Adrenal gland (tissue), 12 donors: ENCODE data around the gene ZNF775. TPM values are rescaled to one million over a fixed set of nuclear protein-coding genes. Genes with fewer than 3 reads are reported as not detected.

ENCODE experiments used
- DNase-seq, 7 donors: peaks; one replicate each; pipeline ENCODE4 v3.0.0-alpha.2; 2019 to 2020
- H3K27ac ChIP-seq, 5 donors: fragments of 200-600 bp; sonication (generic) in 4 of 5; 1 replicate in 3 of 5; 2 replicates in 2 of 5; pipeline versions ENCODE4 v1.5.1 to v1.8.0; 2016 to 2020; ENCODE audit warnings: mild to moderate bottlenecking in 1 of 5
- H3K27me3 ChIP-seq: fragments of 200-600 bp; 2 replicates; pipeline ENCODE4 v1.8.0; 2021
- H3K36me3 ChIP-seq, 2 donors: fragments of 200-600 bp; replicated peaks in 1 of 2; 1 replicate in 1 of 2; 2 replicates in 1 of 2; pipeline versions ENCODE4 v1.5.1 to v1.8.0; 2018 to 2022
- H3K4me1 ChIP-seq, 2 donors: fragments of 200-600 bp; replicated peaks in 1 of 2; 1 replicate in 1 of 2; 2 replicates in 1 of 2; pipeline versions ENCODE4 v1.5.1 to v1.8.0; 2018 to 2021
- H3K4me3 ChIP-seq, 4 donors: fragments of 200-600 bp; sonication (generic) in 3 of 4; one replicate each; pipeline ENCODE4 v1.5.1; 2016 to 2018
- H3K9me3 ChIP-seq, 3 donors: fragments of 200-600 bp; sonication (generic) in 1 of 3; replicated peaks in 1 of 3; 1 replicate in 2 of 3; 2 replicates in 1 of 3; pipeline versions ENCODE4 v1.5.1 to v1.8.0; 2016 to 2021
- POLR2A ChIP-seq, 2 donors: fragments of 450-650 bp; IDR thresholded peaks; one replicate each; pipeline ENCODE4 v1.6.1; 2017; ENCODE audit warnings: antibody characterized with exemption in 2 of 2, mild to moderate bottlenecking in 2 of 2, moderate library complexity in 1 of 2
- WGBS, 4 donors: extraction: QIAGEN DNeasy Blood & Tissue Kit in 2 of 4; methylation state at CpG; one replicate each; pipeline versions ENCODE4 v1.1.5 to v1.1.7; 2013 to 2017; 5-methylcytosine and 5-hydroxymethylcytosine counted together
- intact Hi-C, 2 donors: fragments of 100-400 bp; cut with DNase I; formaldehyde crosslinking; loops; one replicate each; pipeline versions ENCODE4 v1.14.1 to v1.15.0; 2022 to 2023
- polyA plus RNA-seq, 3 donors: library from polyadenylated mRNA; stranded (reverse); fragments of 200-250 nt in 2 of 3; fragments of 350-450 nt in 1 of 3; fragmentation: Illumina TruSeq in 1 of 3; extraction: RNeasy Lipid Tissue Mini Kit (QIAGEN cat#74804) in 1 of 3; gene quantifications; one replicate each; pipeline ENCODE4 v1.2.3, GENCODE V29; 2013 to 2014
- total RNA-seq, 9 donors: library from RNA; depleted of rRNA in 4 of 9; stranded (reverse); fragments of >200 nt in 4 of 9; fragments of 120-200 nt in 1 of 9; fragmentation: NEBNext Ultra II Directional in 1 of 9; extraction: Animal tissue kit (Norgen Biotek cat#: 25700) in 1 of 9; gene quantifications; one replicate each; pipeline versions ENCODE4 v1.1.0 to v1.2.4, GENCODE V29; 2013 to 2023
- TF ChIP-seq, protein P1 (sequence below), 6 experiments: fragments of 450-650 bp in 4 of 6; fragments of 200-600 bp in 2 of 6; sonication (generic) in 1 of 6; IDR thresholded peaks; 1 replicate in 5 of 6; 2 replicates in 1 of 6; pipeline versions ENCODE4 v1.5.1 to v1.8.0; 2016 to 2021; ENCODE audit warnings: antibody characterized with exemption in 6 of 6, mild to moderate bottlenecking in 2 of 6, moderate library complexity in 1 of 6
- donor health status: healthy with polysubstance abuse.
- donor health status: Bipolar disorder and iron deficiency.
- donor health status: DM: yes; HTN: yes; CAD: no.
- donor health status: DM: no; HTN: no; CAD: no.
- donor health status: DM: no; HTN: no; CAD: no.
- donor health status: DM: yes; HTN: yes; CAD: no.

The ZNF775 gene
- total and polyA plus RNA-seq, 12 donors = 0.26 to 13.9 (median 6.1) TPM

DNA sequence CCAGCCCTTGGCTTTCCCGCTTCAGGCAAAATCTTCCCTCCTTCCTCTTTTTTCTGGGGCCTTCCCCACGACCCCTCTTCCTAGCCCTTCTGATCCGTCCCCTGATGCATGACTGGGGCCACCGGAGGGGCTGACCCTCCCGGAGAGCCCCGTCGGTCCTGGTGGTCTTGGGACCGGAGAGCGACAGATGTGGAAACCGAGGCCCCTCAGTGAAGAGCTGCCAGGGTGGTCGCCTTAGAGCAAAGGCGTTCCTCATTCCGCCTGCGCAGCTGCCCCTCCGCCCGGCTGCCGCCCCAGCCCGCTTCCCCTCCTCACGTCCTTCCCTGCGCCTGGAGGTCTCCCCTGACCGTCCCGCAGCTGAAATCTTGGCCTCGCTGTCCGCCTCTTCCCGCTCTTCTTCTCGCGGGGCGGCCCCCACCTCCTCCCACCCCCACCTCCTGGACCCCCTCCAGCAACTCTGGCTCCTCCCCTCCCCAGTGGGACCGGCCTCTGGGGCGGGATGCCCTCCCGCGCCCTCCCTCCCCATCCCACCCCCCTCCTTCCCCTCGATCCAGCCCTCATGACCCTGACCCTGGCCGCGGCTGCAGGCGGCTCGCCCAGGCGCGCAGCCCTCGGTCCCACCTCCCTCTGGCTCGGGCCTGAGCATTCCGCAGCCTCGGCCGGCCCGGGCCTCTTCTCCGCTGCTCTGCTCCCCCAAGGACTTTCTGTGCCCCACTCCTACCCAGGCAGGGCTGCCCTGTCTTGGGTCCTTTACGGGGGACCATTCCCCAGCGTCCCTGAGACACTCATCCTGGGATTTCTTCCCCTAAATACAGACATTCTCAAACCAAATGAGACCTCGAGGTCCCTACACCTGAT is 37.6 kb upstream of the ZNF775 start, which contains the start of gene RARRES2:
Gene RARRES2 (minus strand): TSS at position 367 of the 858 bp plus-strand sequence. CDS start 1,020 bp downstream, outside the sequence.
- DNase-seq = peak; percentile 87 to 92 (median 89)
- no peaks in the 10 kb centered on the region for H3K9me3 ChIP-seq
- peak within 1 kb of the TSS; percentile 56 to 87 (median 73) for H3K4me3 ChIP-seq
- H3K4me1 ChIP-seq = peaks cover 21 to 31% of the 10 kb centered on the region in 2 donors
- H3K27me3 ChIP-seq = no peaks in the 10 kb centered on the region
- H3K27ac ChIP-seq = peak within 1 kb of the TSS; percentile 86 to 93 (median 90)
- intact Hi-C loops = no loop called here
- WGBS, 4 donors = 6 to 12% (median 7%) methylated on average over 29 to 48 of the region's 49 CpGs
- peak in 1 of 2 donors; percentile 81 for TF ChIP-seq POLR2A (IDR thresholded peaks at IDR 0.05)
- TF ChIP-seq, protein P1, sequence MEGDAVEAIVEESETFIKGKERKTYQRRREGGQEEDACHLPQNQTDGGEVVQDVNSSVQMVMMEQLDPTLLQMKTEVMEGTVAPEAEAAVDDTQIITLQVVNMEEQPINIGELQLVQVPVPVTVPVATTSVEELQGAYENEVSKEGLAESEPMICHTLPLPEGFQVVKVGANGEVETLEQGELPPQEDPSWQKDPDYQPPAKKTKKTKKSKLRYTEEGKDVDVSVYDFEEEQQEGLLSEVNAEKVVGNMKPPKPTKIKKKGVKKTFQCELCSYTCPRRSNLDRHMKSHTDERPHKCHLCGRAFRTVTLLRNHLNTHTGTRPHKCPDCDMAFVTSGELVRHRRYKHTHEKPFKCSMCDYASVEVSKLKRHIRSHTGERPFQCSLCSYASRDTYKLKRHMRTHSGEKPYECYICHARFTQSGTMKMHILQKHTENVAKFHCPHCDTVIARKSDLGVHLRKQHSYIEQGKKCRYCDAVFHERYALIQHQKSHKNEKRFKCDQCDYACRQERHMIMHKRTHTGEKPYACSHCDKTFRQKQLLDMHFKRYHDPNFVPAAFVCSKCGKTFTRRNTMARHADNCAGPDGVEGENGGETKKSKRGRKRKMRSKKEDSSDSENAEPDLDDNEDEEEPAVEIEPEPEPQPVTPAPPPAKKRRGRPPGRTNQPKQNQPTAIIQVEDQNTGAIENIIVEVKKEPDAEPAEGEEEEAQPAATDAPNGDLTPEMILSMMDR (IDR thresholded peaks at IDR 0.05) = no peak
- peaks cover 0 to 22% of the 10 kb centered on the region in 2 donors for H3K36me3 ChIP-seq

DNA sequence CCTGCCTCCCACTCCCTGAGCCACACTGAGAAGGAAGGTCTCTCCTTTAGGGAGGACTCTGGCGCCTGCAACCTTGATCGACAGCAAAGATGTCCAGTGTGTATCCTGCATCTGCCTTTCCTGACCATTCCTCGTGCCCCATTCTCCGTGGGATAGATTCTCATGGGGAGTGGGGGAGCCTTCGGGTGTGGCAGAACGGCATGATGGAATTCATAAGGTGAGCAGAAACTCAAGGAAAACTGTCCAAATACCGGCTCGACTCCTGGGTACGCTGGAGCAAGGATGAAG is 37.1 kb upstream of the ZNF775 start:
- H3K27ac ChIP-seq = peak overlapping the region in 4 of 5 donors; percentile 55 to 91 (median 78)
- WGBS, 4 donors = 73 to 87% (median 79%) methylated on average over 9 of the region's 9 CpGs
- peaks cover 0 to 17% of the 10 kb centered on the region in 2 donors for H3K36me3 ChIP-seq
- H3K9me3 ChIP-seq = no peaks in the 10 kb centered on the region
- TF ChIP-seq, protein P1 (IDR thresholded peaks at IDR 0.05) = no peak
- no peak for TF ChIP-seq POLR2A (IDR thresholded peaks at IDR 0.05)
- DNase-seq = peak in 1 of 7 donors; percentile 59
- intact Hi-C loops = no loop called here
- peaks cover 21 to 26% of the 10 kb centered on the region in 2 donors for H3K4me1 ChIP-seq
- no peak overlapping the region for H3K4me3 ChIP-seq
- H3K27me3 ChIP-seq = no peaks in the 10 kb centered on the region

DNA sequence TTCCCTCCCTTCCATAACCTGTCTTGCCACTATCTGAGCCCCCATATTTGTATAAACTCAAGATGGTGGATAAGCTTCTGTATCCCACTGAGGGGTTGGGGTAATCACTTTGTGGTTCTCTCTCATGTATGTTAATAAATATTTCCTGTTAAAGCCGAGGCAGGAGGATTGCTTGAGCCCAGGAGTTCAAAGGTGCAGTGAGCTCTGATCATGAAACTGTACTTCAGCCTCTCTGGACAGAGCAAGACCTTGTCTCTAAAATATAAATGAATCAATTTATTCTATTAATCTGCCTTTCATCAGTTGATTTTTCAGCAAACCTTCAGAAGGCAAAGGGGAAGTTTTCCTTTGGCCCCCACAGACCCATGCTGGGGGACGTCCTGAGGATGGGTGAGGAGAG is 35.9 kb upstream of the ZNF775 start:
- no peak overlapping the region for H3K4me3 ChIP-seq
- TF ChIP-seq, protein P1 (IDR thresholded peaks at IDR 0.05) = no peak
- TF ChIP-seq POLR2A (IDR thresholded peaks at IDR 0.05) = no peak
- no peak for DNase-seq
- WGBS, 4 donors = 87 to 97% (median 91%) methylated on average over 2 of the region's 2 CpGs
- intact Hi-C loops = no loop called here
- H3K27me3 ChIP-seq = no peaks in the 10 kb centered on the region
- no peak overlapping the region for H3K27ac ChIP-seq
- H3K9me3 ChIP-seq = no peaks in the 10 kb centered on the region
- H3K36me3 ChIP-seq = peaks cover 0 to 5% of the 10 kb centered on the region in 2 donors
- peaks cover 13 to 17% of the 10 kb centered on the region in 2 donors for H3K4me1 ChIP-seq

DNA sequence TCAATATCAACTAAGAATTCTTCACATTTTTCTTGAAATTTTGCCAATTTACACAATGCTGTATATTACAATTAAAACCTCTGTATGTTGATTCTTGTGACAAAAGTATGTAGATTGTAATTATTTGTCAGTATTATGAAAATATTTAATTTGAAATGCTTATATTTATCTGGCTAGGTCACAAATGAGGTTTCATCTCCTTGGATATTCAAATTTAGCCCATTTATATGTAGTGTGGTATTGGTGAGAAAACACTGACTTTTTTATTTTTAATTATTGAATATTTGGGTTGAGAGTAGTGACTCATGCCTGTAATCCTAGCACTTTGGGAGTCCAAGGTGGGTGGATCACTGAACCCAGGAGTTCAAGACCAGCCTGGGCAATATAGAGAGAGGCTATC is 34.8 kb upstream of the ZNF775 start:
- no peak for TF ChIP-seq POLR2A (IDR thresholded peaks at IDR 0.05)
- TF ChIP-seq, protein P1 (IDR thresholded peaks at IDR 0.05) = no peak
- H3K4me1 ChIP-seq = peaks cover 3 to 6% of the 10 kb centered on the region in 2 donors
- H3K27ac ChIP-seq = no peak overlapping the region
- H3K27me3 ChIP-seq = no peaks in the 10 kb centered on the region
- no peak overlapping the region for H3K4me3 ChIP-seq
- no peak for DNase-seq
- intact Hi-C loops = no loop called here
- no peaks in the 10 kb centered on the region for H3K9me3 ChIP-seq
- no peaks in the 10 kb centered on the region for H3K36me3 ChIP-seq
